Esophagus squamous epithelium (tissue), 5 donors: ENCODE results near the gene DAD1. TPM values are rescaled to one million over a fixed set of nuclear protein-coding genes. Genes with fewer than 3 reads are reported as not detected.

ENCODE experiments used
- DNase-seq: peaks from one replicate; lab custom pipeline; 2025; lab: John Stamatoyannopoulos, UW
- H3K27ac ChIP-seq, 4 donors: fragments of 200-600 bp; sonication (generic); one replicate each; pipeline ENCODE4 v1.5.1; 2016 to 2019; ENCODE audit warnings: mild to moderate bottlenecking in 1 of 4
- H3K27me3 ChIP-seq, 4 donors: fragments of 200-600 bp; sonication (generic); 1 replicate in 3 of 4; 2 replicates in 1 of 4; pipeline versions ENCODE4 v1.5.1 to v1.6.0; 2017 to 2021; ENCODE audit warnings: antibody characterized with exemption in 1 of 4
- H3K36me3 ChIP-seq, 3 donors: fragments of 200-600 bp; sonication (generic); one replicate each; pipeline ENCODE4 v1.5.1; 2016 to 2019
- H3K4me1 ChIP-seq, 3 donors: fragments of 200-600 bp; sonication (generic); one replicate each; pipeline ENCODE4 v1.5.1; 2017 to 2019
- H3K4me3 ChIP-seq, 4 donors: fragments of 200-600 bp; sonication (generic); 1 replicate in 3 of 4; 2 replicates in 1 of 4; pipeline ENCODE4 v1.5.1; 2016 to 2019; ENCODE audit warnings: mild to moderate bottlenecking in 2 of 4, moderate library complexity in 1 of 4
- H3K9me3 ChIP-seq, 3 donors: fragments of 200-600 bp; sonication (generic); one replicate each; pipeline ENCODE4 v1.5.1; 2016 to 2019
- POLR2A ChIP-seq, 4 donors: fragments of 450-650 bp; IDR thresholded peaks; one replicate each; pipeline ENCODE4 v1.6.1; 2017; ENCODE audit warnings: antibody characterized with exemption in 4 of 4, mild to moderate bottlenecking in 4 of 4, moderate library complexity in 3 of 4
- WGBS, 2 donors: methylation state at CpG; one replicate each; pipeline ENCODE4 v1.1.5; 2018; 5-methylcytosine and 5-hydroxymethylcytosine counted together
- intact Hi-C: fragments of 100-400 bp; cut with DNase I; formaldehyde crosslinking; loops from one replicate; pipeline ENCODE4 v1.15.0; 2022
- total RNA-seq, 4 donors: library from RNA; depleted of rRNA; stranded (reverse); fragments of >200 nt; gene quantifications; one replicate each; pipeline ENCODE4 v1.1.0, GENCODE V29; 2016
- TF ChIP-seq, protein P1 (sequence below), 6 experiments: fragments of 450-650 bp in 4 of 6; fragments of 200-600 bp in 2 of 6; sonication (generic) in 2 of 6; IDR thresholded peaks; one replicate each; pipeline ENCODE4 v1.5.1; 2016 to 2019; ENCODE audit warnings: antibody characterized with exemption in 6 of 6, mild to moderate bottlenecking in 4 of 6, moderate library complexity in 4 of 6
- donor health status: DM: yes; HTN: yes; CAD: no.

The DAD1 gene
- total RNA-seq, 4 donors from 2014 or later, result 174 to 280 (median 225) TPM

DNA sequence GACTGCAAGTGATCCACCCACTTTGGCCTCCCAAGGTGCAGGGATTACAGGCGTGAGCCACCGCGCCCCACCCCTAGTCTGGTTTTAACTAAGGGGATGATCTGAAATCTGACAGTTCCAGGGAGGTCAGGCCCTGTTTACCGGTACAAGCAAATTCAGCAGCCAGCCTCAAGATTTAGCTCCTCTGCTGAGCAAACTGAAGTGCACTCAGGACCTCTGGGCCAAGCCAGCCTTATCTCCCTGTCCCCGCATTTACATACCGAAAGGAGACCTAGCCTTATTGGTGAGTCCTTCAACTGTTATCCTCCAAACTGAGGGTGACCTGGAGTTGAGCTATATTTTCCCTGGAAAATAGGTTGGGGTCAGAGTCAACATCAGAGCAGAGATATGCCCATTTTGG lies 8.2 kb upstream of the DAD1 start:
- TF ChIP-seq, protein P1, sequence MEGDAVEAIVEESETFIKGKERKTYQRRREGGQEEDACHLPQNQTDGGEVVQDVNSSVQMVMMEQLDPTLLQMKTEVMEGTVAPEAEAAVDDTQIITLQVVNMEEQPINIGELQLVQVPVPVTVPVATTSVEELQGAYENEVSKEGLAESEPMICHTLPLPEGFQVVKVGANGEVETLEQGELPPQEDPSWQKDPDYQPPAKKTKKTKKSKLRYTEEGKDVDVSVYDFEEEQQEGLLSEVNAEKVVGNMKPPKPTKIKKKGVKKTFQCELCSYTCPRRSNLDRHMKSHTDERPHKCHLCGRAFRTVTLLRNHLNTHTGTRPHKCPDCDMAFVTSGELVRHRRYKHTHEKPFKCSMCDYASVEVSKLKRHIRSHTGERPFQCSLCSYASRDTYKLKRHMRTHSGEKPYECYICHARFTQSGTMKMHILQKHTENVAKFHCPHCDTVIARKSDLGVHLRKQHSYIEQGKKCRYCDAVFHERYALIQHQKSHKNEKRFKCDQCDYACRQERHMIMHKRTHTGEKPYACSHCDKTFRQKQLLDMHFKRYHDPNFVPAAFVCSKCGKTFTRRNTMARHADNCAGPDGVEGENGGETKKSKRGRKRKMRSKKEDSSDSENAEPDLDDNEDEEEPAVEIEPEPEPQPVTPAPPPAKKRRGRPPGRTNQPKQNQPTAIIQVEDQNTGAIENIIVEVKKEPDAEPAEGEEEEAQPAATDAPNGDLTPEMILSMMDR (IDR thresholded peaks at IDR 0.05), result no peak
- TF ChIP-seq POLR2A (IDR thresholded peaks at IDR 0.05), result no peak
- Histone ChIP-seq H3K27ac (peak overlapping the region in 2 of 4 donors; percentile 92 to 95), H3K27me3 (peaks cover 0 to 9% (median 0%) of the 10 kb centered on the region in 4 donors), H3K4me3 (peak overlapping the region in 1 of 4 donors; percentile 92), H3K36me3 (peaks cover 0 to 11% (median 9%) of the 10 kb centered on the region in 3 donors), H3K9me3 (no peaks in the 10 kb centered on the region), H3K4me1 (peaks cover 8 to 45% (median 15%) of the 10 kb centered on the region in 3 donors)
- intact Hi-C loops, result loop anchor here (10.0 kb wide), 1 partner anchor 238 kb away; the partner anchor contains the start of gene MMP14
- WGBS, 2 donors, result 86 to 93% methylated on average over 4 to 6 of the region's 6 CpGs
- DNase-seq, result no peak

DNA sequence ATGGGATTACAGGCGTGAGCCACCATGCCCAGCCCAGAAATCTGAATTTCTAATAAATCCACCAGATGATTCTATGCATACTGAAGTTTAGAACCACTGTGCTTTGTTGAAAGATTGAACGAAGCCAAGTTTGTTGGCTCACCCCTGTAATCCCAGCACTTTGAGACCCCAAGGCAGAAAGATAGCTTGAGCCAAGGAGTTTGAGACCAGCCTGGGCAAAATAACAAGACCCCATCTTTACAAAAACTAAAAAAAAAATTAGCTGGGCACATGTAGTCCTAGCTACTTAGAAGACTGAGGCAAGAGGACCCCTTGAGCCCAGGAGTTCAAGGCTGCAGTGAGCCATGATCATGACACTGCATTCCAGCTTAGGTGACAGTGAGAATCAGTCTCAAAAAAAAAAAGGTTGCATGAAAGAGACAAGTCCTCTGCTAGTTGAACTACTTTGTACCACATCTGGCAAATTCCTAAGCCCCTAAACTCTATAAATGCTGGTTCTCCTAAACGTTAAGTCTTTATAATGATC lies 7.4 kb upstream of the DAD1 start:
- Histone ChIP-seq H3K4me3 (no peak overlapping the region), H3K36me3 (peaks cover 0 to 3% (median under 1%) of the 10 kb centered on the region in 3 donors), H3K4me1 (peaks cover 8 to 37% (median 15%) of the 10 kb centered on the region in 3 donors), H3K27me3 (peaks cover 0 to 9% (median 0%) of the 10 kb centered on the region in 4 donors), H3K9me3 (no peaks in the 10 kb centered on the region), H3K27ac (no peak overlapping the region)
- TF ChIP-seq, protein P1 (IDR thresholded peaks at IDR 0.05), result no peak
- no peak for TF ChIP-seq POLR2A (IDR thresholded peaks at IDR 0.05)
- no peak for DNase-seq
- intact Hi-C loops, result loop anchor here (10.0 kb wide), 1 partner anchor 238 kb away; the partner anchor contains the start of gene MMP14
- 88 to 89% methylated on average over 3 of the region's 3 CpGs for WGBS, 2 donors

DNA sequence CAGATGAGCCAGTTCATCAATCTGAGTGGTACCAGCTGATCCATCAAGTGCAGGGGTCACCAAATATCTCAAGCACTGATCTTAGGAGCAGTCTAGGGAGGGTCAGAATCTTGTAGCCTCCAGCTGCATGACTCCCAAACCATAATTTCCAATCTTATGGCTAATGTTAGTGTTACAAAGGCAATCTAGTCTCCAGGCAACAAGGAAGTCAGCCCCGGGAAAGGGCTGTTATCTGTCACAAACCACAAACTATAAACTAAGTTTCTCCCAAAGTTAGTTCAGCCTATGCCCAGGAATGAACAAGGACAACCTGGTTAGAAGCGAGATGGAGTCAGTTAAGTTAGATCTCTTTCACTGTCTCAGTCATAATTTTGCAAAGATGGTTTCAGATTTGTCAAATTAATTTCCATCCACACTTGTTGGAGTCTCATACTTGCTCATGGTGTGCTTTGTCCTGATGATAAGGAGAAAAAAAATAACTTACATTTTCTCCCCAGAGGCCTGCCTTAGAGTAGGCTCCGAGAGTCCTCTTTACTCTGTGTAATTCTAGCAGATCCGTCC lies 5.2 kb upstream of the DAD1 start:
- no peak for DNase-seq
- no peaks in the 10 kb centered on the region for H3K9me3 ChIP-seq
- WGBS, 2 donors, result 65% methylated on average over 4 of the region's 4 CpGs
- no peak overlapping the region for H3K27ac ChIP-seq
- TF ChIP-seq, protein P1 (IDR thresholded peaks at IDR 0.05), result no peak
- TF ChIP-seq POLR2A (IDR thresholded peaks at IDR 0.05), result no peak
- intact Hi-C loops, result loop anchor here (10.0 kb wide), 1 partner anchor 241 kb away; the partner anchor contains the start of gene MMP14
- H3K4me1 ChIP-seq, result peaks cover 8 to 26% (median 10%) of the 10 kb centered on the region in 3 donors
- no peak overlapping the region for H3K4me3 ChIP-seq
- H3K27me3 ChIP-seq, result peaks cover 0 to 9% (median 0%) of the 10 kb centered on the region in 4 donors
- H3K36me3 ChIP-seq, result no peaks in the 10 kb centered on the region

DNA sequence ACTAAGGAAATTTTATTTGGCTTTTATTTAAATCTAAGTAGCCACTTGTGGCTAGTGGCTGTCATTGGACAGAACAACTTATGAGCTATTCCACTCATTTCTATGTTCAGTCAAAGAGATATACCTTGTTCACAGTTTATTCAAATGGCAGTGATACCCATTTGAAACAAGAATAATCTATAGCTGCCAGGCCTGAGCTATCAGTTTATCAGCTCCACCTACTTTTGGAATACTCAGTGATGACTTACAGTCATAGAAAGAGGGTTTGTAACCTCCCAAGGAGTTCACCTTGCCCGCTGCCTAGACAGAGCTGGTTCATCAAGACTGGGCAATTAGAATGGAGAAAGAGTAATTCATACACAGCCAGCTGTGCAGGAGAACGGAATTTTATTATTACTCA lies 4.6 kb upstream of the DAD1 start:
- H3K27ac ChIP-seq, result no peak overlapping the region
- WGBS, 2 donors, result 69 to 74% methylated on average over 2 of the region's 2 CpGs
- H3K27me3 ChIP-seq, result peaks cover 0 to 9% (median 0%) of the 10 kb centered on the region in 4 donors
- H3K4me1 ChIP-seq, result peaks cover 6 to 20% (median 7%) of the 10 kb centered on the region in 3 donors
- H3K4me3 ChIP-seq, result no peak overlapping the region
- TF ChIP-seq, protein P1 (IDR thresholded peaks at IDR 0.05), result no peak
- no peak for TF ChIP-seq POLR2A (IDR thresholded peaks at IDR 0.05)
- no peak for DNase-seq
- no peaks in the 10 kb centered on the region for H3K36me3 ChIP-seq
- intact Hi-C loops, result loop anchor here (10.0 kb wide), 1 partner anchor 241 kb away; the partner anchor contains the start of gene MMP14
- H3K9me3 ChIP-seq, result no peaks in the 10 kb centered on the region

DNA sequence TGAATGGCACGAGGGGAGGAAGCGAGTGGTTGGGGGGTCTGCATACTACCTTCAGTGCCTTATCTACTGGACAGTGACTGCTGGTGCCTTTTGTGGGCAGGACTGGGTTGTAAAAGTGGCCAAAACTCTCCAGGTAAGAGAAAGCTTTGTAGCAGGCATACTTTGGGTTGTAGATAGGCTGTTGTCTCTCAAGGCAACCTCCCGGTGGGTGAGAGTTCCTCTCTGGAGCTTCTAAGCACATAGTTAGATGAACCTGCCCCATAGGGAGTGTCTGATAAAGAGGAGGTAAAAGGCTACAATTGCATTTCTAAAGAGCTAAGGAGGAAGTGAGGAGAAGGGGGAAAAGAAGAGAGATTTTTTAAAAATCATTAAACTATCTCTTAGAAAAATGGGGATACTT lies 4.2 kb upstream of the DAD1 start:
- WGBS, 2 donors, result 66 to 72% methylated on average over 3 of the region's 3 CpGs
- Histone ChIP-seq H3K4me3 (no peak overlapping the region), H3K27me3 (peaks cover 0 to 9% (median 0%) of the 10 kb centered on the region in 4 donors), H3K9me3 (no peaks in the 10 kb centered on the region), H3K4me1 (peaks cover 9 to 24% (median 10%) of the 10 kb centered on the region in 3 donors), H3K36me3 (no peaks in the 10 kb centered on the region), H3K27ac (no peak overlapping the region)
- no peak for DNase-seq
- no peak for TF ChIP-seq POLR2A (IDR thresholded peaks at IDR 0.05)
- TF ChIP-seq, protein P1 (IDR thresholded peaks at IDR 0.05), result no peak
- intact Hi-C loops, result loop anchor here (10.0 kb wide), 1 partner anchor 242 kb away; the partner anchor contains the start of gene MMP14
